Measurements from ENCODE around the gene LARGE1.

DNA sequence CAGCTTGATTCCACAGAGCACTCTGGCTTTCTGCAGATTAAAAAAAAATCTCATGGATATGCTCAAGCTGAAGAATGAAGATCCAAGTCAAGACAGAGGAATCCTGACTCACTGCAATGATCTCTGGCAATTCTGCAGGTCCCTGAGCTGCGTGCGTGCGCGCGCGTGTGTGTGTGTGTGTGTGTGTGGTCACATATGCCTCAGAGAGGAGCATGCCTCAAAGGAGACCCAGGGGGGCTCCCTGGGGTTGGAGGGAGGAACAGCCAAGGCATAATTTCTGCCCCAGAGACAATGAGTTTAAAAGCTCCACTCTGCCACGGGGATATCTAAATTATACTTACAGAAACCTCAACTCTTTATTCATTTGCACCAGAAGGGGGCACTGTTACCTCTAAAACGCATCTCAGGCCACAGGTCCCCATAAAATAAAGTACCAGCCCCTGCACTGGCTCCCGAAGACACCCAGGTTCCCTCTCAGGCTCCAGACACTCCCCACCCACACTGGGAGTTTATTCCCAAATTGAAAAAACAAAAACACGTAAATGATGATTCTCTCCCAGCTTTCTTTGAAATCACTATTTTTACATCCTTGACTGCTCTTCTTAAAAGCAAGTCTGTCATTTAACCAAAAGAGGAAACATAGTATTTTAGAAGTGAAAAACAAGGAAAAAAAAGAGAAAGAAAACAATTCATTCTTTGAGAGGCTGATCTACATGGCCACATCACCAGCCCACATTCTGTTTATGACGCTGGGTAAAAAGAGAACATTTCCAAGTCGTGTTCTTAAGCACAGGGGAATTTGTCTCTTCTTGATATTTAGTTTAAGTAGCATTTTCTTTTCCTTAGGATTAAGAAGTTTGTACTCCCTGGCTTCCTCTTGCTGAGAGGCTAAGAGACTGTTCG is 401.0 kb downstream of the LARGE1 start:
- TF ChIP-seq, protein P1, sequence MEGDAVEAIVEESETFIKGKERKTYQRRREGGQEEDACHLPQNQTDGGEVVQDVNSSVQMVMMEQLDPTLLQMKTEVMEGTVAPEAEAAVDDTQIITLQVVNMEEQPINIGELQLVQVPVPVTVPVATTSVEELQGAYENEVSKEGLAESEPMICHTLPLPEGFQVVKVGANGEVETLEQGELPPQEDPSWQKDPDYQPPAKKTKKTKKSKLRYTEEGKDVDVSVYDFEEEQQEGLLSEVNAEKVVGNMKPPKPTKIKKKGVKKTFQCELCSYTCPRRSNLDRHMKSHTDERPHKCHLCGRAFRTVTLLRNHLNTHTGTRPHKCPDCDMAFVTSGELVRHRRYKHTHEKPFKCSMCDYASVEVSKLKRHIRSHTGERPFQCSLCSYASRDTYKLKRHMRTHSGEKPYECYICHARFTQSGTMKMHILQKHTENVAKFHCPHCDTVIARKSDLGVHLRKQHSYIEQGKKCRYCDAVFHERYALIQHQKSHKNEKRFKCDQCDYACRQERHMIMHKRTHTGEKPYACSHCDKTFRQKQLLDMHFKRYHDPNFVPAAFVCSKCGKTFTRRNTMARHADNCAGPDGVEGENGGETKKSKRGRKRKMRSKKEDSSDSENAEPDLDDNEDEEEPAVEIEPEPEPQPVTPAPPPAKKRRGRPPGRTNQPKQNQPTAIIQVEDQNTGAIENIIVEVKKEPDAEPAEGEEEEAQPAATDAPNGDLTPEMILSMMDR (IDR thresholded peaks at IDR 0.05; ENCODE audit: borderline replicate concordance, extremely low read depth, low read length, poor library complexity, severe bottlenecking) = peak; percentile 64
- no peak for TF ChIP-seq EZH2 (IDR thresholded peaks at IDR 0.05; ENCODE audit: borderline replicate concordance, low read depth, low read length, severe bottlenecking)

Data from DND-41 (cell line).